ENCODE measurements around the gene SUFU.
"Not testable (repeated sequence)": the region's sequence is repeated elsewhere in the genome, so short reads cannot be mapped to it uniquely, and the experiment has no call there.

SUFU gene

GRCh38 chr10:102514487-102515311 lies 10.9 kb downstream of the SUFU start:
- DNase-seq: no peak

DNA sequence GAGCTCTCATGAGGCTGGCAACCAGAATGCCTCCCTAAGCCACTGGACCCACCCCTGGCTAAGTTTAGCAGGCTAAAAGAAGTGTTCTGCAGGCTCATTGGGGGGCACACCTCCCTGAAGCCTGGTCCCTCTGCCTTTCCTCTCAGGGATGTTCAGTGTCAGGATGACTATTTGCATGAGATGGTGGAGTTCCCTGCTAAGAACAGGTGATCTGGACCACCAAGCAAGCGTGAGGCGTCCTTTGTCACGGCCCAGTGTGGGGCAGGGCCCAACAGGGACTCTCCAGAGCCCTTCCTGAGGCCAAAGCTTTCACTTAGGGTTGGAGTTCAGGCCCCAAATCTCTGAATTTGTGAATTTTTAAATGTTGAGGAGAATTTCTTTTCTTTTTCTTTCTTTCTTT lies 12.0 kb downstream of the SUFU start:
- no peak for DNase-seq

DNA sequence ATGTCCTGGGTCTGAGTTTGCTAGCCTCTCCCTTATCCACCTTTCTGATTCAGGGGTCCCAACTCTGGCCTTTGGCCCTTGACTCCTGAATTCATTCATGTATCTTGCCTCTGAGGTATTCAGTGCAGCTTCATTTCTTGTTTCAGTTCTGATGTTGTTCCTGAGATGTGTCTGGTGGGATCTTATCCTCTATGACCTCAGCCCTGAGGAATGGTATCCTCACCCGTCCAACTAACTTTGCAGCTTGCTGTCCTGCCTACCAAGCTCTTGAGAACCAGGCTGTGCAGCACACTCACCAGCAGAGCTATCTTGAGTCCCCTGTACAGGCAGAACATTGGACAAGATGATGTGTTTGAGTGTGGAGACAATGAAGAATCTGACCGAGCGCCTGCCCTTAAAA lies 13.8 kb downstream of the SUFU start:
- DNase-seq: no peak

DNA sequence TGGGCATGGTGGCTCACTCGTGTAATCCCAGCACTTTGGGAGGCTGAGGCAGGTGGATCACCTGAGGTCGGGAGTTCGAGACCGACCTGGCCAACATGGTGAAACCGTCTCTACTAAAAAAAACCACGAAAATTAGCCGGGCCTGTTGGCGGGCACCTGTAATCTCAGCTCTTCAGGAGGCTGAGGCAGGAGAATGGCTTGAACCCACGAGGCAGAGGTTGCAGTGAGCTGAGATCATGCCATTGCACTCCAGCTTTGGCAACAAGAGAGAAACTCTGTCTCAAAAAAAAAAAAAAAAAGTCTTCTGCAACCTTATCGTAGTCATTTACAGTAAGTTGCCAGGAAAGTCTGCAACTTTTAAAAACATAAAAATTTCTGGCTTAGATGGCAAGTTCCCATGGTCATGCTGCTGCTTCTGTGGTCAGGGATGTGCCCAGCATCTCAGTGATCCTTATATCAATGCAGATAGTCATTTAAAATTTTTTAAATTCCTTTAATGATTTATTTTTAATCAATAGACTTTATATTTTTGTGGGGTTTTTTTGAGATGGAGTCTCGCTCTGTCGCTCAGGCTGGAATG lies 15.6 kb downstream of the SUFU start:
- DNase-seq: no peak

- no peak for DNase-seq
These were observed 19.1 kb downstream of the SUFU start for GRCh38 chr10:102522874-102523249.

DNA sequence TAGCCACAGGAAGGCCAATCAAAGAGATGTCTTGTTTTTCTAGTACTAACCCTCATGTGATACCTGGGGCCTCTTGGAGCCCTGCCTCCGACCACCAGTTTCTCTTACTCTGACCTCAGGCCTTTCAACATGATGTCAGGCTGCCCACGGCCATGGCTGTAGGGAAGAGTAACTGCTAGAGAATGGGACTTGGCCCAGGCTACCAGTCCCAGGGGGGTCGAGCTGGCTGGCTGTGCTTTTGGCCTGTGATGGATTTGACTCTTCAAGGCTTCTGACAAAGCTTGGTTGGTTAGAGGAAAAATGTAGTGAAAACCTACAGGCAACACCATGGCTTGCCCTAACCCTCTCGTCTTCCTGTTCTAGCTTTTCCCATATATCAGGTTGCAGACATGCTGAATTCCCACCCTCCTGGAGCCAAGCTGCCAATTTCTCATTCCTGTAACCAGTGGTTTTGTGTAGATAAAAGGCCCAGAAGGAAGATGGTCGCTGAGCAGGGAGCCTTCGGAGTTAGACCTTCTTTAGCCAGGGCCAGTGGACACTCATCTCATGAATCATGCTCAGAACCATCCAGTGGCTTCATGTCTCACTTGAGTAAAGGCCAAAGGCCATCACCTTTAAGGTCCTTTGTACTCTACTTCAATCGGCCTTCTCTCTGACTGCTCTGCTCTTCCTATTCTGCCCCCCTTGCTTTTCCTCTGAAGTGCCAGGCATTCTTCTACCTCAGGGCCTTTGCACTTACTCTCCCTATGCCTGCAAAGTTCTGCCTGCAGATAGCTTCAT lies 19.7 kb downstream of the SUFU start:
- no peak for DNase-seq

DNA sequence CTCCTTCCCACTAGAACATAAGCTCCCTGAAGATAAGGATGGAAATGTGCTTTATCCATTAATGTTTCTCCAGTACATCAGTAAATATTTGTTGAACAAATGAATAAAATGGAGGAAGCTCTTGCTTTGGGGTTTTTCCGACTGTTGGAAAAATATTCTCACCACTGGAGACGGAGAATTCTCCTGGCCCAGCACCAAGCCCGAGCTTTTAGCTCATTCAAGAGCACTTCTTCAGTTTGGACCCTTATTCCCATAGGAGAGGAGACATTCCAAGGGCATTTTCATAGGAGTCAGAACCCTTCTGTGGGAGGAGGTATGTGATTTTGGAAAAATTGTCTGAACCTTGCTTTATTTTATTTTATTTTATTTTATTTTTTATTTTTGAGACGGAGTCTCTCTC lies 21.0 kb downstream of the SUFU start:
- no peak for DNase-seq

GRCh38 chr10:102527546-102527945 lies 23.8 kb downstream of the SUFU start:
- no peak for DNase-seq

DNA sequence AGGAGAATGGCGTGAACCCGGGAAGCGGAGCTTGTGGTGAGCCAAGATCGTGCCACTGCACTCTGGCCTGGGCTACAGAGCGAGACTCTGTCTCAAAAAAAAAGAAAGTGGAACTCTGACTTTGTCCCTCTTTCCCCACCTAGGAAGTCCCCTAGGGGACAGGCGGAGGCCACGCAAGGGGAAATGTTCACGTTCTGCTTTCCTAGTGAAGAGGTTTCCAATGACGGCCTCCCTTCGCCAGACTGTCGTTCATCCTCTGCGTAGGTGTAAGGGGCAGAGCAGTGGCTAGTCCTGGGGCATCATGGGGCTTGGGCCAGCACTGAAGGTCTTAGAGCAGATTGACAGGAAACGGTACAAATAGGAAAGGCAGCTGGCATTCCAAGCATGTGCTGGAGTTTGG lies 30.6 kb downstream of the SUFU start:
- no peak for DNase-seq

DNA sequence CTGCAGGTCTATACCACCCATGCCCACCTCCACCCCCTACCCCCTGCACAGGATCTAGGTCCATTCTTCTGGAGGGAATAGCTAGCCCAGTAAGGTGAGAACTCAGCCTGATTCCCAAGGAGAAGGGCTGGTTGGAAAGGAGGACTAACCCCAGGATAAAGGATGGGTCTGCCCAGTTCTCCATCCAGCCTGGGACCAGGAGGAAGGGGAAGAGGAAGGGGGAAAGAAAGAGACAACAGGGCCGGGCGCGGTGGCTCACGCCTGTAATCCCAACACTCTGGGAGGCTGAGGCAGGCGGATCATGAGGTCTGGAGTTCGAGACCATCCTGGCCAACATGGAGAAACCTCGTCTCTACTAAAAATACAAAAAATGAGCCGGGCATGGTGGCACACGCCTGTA lies 31.2 kb downstream of the SUFU start:
- DNase-seq: not testable (repeated sequence)

GRCh38 chr10:102535481-102536147 lies 31.8 kb downstream of the SUFU start:
- no peak for DNase-seq

GRCh38 chr10:102537367-102537766 lies 33.6 kb downstream of the SUFU start:
- no peak for DNase-seq

DNA sequence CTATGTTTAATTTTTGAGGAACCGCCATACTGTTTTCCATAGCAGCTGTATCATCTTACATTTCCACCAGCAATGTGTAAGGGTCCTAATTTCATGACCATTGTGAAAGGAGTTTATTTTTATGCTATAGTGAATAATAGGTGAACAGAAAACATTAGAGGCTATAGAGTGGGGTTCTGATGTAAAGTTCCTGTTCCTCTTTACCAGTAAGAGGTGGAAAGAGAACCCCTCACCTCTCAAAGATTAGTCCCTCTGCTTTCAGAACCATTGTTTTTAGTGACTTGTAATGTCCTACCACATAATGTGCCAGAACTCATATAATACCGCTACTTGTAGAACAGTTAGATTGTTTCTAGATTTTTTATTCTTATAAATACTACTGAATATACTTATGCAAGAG lies 34.2 kb downstream of the SUFU start:
- no peak for DNase-seq

GRCh38 chr10:102538811-102539210 lies 35.0 kb downstream of the SUFU start:
- DNase-seq: no peak

DNA sequence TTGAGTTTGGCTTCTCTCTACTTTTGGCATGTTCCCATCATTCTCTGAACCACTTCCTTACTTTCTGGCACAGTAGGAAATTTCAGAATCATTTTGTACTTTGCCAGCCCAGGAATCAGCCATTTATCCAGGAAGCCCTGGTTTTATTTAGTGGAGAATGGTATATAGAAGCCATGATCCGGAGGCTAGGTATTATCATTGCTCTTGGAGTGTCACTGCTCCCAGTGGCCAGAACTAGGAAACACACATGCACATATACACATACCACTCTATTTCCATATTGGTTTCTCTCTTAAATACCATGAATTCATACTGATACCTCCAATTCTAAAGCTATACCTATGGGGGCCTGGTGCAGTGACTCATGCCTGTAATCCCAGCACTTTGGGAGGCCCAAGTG lies 36.3 kb downstream of the SUFU start:
- no peak for DNase-seq

DNA sequence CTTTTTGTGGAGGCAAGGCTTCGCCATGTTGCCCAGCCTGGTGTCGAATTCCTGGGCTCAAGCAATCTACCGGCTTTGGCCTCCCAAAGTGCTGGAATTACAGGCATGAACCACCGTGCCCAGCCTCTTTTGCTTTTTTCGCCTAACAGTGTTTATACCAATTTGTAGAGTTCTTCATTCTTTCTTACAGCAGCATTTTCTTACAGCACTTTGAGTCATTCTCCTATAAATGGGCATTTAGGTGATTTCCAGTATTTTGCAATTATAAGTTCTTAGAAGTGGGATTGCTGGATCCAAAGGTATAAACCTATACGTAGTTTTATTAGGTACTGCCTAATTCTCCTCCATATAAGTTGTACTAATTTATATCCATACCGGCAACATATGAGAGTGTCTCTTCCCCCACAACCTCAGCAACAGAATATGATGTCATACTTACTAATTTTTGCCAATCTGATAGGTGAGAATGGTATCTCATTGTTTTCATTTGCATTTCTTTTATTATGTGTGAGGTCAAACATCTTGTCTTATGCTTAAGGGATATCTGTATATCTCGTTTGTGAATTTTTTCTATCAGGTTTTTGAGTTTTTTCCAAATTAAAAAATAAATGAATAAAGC lies 39.1 kb downstream of the SUFU start:
- no peak for DNase-seq

DNA sequence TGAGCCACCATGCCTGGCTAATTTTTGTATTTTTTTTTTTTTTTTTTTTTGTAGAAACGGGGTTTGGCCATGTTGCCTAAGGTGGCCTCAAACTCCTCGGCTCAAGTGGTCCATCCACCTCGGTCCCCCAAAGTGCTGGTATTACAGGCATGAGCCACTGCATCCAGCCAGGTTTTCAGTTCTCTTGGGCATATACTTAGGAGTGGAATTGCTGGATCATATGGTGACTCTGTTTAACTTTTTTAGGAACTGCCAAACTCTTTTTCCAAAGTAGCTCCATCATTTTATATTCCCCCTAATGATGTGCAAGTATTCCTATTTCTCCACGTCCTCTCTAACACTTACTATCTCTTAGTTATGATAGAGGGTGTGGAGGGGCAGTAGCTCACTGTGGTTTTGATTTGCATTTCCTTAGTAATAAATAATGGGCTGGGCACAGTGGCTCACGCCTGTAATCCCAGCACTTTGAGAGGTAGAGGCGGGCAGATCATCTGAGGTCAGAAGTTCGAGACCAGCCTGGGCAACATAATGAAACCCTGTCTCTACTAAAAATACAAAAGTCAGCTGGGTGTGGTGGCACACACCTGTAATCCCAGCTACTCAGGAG lies 41.6 kb downstream of the SUFU start:
- DNase-seq: no peak

GRCh38 chr10:102545997-102546396 lies 42.2 kb downstream of the SUFU start:
- DNase-seq: no peak

DNA sequence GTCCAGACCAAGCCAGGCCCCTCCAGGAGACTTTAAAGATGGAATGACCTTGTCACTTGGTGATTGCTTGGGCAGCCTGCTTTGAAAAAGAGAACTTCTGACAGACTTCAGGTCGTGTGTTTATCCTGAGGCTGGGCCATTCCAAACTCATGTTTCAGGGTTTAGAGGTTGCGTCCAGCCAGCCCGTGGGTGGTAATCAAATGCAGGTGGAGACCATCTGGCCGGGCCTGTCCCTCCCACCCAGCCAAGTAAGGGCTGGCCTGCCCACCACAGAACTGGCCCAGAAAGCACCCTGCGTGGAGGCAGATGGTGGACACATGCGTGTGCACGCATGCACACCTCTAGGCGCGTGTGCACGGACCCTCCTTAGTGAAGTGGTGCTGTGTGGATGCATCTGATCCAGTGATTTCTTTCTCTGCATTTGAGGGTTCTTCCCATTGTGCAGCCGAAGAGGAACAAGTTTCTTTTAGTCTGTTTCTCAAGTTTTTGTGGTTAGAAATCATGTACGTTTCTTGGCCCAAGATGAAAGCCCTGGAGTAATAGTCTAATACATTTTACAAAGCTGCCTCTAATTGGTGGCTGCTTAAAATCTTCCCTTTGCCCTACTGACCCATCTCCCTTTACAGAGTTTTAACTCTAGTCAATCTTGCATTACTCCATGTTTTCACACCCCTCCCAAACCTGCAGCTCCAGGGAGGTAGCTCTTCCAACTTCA lies 43.0 kb downstream of the SUFU start:
- no peak for DNase-seq

GRCh38 chr10:102549549-102549948 lies 45.8 kb downstream of the SUFU start:
- no peak for DNase-seq

GRCh38 chr10:102550636-102551210 lies 47.0 kb downstream of the SUFU start:
- DNase-seq: no peak

- no peak for DNase-seq
These were observed 48.8 kb downstream of the SUFU start for GRCh38 chr10:102552533-102552932.
